ENCODE data around the gene SCNN1B.

Gene SCNN1B

DNA sequence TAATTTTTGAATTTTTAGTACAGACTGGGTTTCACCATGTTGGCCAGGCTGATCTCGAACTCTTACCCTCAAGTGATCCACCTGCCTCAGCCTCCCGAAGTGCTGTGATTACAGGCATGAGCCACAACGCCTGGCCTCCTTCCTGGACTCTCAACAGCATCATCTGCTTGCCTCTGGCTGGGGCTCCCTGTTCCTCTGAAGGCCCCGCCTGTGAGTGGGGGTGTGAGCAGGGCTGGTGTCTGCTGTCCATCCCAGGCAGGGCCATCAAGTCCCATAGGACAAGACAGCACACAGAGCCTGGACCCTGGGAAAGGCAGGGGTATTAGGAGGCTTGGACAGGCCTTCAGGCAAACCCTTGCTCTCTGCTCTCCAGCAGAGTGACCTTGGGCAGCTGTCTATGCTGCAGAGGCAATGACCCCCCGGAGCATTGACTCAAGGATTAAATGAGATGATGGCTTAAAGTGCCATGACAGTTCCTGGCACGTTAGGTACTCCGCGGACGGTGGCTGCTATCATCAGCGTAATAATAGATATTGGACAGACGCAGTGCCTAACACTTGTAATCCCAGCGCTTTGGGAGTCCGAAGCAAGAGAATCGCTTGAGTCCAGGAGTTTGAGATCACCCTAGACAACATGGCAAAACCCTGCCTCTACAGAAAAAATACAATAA, 19.2 kb downstream of the SCNN1B start:
- DNase-seq (ENCODE audit: low spot score): no peak

DNA sequence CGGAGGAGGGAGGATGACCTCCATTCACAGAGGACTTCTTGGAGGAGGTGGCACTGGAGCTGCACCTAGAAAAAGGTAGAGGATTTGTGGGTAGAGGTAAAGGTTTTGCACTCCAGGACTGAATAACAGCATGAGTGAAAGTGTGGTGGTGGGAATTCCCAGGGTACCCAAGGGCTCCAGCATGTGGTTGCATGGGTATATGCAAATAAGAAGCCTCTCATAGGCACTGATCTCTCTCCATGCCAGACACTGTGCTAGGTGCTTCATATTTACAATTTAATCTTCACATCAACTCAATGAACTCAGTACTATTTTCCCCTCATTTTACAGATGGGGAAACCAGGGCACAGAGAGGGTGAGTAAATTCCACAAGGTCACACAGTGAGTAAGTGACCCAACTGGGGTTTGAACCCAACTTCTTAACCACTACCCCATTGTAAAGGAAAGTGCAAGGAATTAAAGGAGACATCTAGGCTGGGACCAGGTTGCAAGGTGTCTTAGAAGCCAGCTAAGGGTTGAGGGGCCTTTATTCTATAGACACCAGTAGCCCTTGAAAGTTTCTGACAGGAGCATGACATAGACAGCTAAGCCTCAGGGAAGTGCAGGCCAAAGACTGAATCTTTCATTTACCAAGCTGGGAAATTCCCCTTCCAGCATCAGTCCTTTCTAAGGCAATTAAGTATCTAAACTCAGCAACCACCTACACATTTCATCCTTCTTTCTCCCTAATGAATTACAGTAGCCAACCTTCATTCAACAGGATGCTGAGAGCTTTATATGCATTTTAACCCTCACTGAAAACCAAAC, 21.3 kb downstream of the SCNN1B start:
- DNase-seq (ENCODE audit: low spot score): no peak

DNA sequence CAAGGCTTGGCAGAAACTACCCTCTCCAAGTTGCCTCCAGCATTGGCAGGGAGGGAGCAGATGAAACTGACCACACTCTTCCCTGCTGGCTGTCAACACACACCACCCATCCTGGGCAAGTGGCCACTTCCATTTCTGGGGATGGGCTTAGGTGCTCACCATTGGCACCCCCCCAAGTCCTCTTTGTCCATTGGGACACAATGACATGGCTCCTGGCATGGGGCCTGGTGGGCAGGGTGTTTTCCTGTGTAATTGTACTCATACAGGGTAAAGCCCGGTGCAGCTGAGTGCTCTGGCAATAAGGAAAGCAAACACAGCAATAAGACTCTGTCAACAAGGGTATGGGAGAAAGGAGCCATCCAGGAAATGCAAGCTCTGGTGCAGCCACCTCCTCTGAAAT, 22.6 kb downstream of the SCNN1B start:
- DNase-seq (ENCODE audit: low spot score): peak; percentile 41

DNA sequence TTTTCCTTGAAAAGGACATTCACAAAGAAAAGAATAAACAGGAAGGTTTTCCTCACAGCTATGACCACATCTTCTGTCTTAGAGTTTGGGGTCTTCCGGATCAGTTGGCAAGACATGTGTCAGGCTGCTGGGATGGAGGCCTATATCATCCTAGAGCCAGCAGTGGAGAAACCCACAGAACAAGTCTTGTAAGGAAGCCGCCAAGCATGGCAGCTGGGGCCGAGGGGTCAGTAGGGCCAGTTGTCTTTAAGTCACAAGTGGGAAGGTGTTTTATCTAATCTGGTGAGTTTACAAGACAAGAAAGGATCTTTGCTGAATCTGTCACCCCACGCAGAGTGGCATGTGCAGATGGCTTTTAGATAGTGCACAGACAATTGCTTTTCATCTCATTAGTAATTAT, 25.7 kb downstream of the SCNN1B start:
- no peak for DNase-seq (ENCODE audit: low spot score)

DNA sequence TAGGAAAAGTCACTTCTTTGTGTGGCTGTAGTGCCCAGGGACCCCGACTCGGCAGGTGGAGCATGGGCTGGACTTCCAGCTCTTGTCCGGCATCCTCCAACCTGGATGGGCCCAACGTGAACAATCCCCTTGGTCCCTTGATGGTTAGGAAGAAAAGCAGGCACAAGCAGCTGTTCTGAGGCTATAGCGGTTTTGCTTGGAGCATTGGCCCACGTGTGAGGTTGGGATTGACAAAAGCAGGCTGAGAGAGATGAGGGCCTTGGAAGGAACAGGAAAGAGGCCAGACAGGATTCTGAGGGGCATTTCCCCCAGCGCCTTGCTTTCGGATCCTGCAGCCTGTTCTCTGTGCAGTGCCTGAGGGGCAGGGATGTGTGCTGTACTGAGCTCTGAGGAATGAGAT, 28.1 kb downstream of the SCNN1B start:
- DNase-seq (ENCODE audit: low spot score): no peak

DNA sequence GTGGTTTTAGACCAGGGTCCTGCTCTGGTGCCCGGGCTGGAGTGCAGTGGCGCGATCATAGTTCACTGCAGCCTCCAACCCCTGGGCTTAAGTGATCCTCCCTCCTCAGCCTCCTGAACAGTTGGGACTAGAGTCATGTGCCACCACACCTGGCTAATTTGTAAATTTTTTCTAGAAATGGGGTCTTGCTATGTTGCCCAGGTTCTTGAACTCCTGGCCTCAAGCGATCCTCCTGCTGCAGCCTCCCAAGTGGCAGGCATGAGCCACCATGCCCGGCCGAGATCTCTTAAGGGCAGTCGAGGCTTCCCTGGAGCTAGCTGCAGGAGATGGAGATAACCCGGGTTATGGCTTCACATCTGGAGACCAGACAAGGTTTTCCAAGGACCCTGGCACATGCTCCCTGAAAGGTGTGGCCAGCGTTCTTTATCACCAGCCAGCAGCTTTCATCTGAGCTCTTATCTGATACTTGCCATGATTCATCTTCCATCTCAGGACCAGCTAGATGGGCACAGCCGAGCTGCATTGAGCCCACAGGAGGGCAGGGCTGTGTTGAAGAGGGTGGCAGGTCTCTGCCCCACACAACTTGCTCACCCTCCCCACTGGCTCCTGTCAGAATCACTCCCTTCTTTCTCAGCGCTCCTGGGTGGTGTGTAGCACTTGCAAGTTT, 28.6 kb downstream of the SCNN1B start:
- DNase-seq (ENCODE audit: low spot score): no peak

DNA sequence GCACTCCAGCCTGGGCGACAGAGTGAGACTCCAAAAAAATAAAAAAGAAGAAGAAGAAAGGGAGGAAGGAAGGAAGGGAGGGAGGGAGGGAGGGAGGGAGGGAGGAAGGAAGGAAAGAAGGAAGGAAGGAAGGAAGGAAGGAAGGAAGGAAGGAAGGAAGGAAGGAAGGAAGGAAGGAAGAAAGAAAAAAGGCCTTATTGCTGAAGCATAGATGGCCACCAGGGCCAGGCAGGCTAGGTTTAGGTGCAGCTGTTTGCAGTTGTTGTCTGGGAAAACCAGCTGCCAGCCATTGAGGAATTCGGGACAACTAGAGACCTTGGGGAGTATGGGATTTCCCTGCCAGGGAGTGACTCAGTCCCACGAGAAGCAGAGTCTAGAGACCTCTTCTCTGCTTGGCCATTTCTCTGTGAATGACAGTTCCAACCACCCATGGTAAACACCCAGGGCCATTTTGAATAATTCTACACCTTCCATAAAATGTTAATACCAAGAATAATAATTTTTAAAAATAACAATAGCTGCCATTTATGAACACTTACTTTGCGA, 31.0 kb downstream of the SCNN1B start:
- DNase-seq (ENCODE audit: low spot score): no peak

DNA sequence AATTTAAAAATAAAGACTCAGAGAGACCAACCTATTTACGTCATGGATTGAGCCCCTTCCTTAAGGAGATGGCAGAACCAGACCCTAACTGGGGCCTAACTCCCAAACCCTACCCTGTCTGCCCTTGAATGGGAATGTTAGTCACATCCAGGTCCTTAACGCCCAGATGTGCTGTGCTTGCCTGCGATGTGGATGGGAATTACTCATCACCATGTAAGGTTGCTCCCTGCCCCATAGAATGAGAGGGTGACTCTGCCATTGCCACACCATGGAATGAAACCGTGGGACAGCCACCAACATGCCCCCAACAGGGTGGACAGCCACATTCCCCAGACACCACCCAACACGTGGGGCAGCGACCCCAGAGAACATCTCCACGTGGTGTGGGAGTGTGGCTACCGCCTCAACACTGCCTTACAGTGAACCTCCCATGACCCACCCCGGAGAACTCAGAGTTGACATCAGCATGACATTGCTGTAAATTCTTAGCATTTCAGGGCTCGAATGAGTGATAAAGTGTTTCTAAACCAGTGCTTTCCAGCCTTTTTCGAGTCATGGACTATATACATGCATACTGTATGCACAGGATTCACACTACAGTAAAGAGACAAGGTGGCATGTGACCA, 31.8 kb downstream of the SCNN1B start:
- DNase-seq (ENCODE audit: low spot score): no peak

DNA sequence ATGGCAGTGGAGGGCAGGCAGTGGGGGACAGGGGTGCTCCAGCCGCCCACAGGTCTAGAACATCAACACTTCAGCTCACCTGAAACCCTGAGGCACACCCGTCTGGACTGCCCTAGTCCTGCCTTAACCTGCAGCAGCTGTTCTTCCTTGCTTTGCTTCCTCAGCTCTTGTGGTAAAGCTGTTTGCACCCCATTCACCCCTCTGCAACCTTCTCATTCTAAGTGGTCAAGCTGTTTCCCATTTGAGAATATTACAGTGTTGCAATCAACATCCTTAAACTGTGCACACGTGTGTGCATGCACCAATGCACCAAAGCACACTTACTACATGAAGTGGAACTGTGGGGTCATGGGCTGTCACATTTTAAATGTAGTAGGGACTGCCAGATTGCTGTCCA, 32.4 kb downstream of the SCNN1B start:
- DNase-seq (ENCODE audit: low spot score): no peak

DNA sequence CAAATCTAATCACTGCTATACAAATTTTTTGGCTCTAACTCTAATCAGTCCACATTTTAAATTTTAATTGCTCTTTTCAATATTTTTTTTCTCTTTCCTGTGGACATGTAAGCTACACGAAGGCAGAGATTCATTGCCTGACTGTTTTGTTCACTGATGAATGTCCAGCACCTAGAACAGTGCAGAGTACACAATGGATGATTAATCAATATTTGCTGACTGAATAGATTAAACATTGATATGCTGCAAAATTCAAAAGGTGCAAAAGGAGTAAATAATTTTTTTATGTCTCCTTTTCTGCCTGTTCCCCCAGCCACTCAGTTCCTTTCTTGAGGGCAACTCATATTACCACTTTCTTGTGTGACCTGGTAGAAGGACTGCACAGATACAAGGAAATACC, 32.8 kb downstream of the SCNN1B start:
- no peak for DNase-seq (ENCODE audit: low spot score)

DNA sequence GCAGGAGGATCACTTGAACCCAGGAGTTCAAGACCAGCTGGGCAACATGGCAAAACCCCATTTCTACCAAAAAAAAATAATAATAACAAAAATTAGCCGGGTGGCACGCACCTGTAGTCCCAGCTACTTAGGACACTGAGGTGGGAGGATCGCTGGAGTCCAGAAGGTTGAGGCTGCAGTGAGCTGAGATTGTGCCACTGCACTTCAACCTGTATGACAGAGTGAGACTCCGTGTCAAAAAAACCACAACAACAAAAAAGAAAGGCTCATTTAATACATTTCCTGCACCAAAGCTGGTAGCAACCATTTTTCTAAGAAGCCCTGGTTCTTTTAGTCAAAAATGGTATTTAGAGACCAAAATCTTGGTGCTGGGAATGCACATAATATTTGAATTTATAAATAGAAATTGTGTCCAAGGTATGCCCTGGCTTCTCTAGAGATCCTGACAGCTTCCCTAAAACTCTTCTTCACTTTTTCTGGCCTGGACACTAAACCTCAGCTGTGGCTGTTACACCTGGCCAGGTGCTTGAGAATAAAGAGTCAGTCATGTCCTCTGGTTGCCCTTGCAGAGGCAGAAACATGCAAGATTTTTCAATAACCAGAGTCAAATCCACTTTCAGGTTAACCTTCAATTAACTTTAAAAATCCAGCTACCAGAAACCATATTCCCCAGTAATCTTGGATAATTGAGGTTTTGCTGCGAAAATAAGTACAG, 35.9 kb downstream of the SCNN1B start:
- no peak for DNase-seq (ENCODE audit: low spot score)

DNA sequence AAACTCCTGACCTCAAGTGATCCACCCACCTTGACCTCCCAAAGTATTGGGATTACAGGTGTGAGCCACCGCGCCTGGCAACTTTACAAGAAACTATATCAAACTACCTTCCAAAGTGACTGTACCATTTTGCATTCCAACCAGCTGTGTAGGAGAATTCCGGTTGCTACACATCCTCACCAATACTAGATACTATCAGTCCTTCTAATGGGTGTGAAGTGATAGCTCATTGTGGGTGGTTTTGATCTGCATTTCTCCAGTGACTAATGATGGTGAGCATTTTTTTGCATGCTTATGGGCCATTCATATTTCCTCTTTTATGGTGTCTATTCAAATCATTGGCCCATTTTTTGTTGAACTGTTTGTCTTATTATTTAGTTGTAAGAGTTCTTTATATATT, 37.7 kb downstream of the SCNN1B start:
- DNase-seq (ENCODE audit: low spot score): no peak

DNA sequence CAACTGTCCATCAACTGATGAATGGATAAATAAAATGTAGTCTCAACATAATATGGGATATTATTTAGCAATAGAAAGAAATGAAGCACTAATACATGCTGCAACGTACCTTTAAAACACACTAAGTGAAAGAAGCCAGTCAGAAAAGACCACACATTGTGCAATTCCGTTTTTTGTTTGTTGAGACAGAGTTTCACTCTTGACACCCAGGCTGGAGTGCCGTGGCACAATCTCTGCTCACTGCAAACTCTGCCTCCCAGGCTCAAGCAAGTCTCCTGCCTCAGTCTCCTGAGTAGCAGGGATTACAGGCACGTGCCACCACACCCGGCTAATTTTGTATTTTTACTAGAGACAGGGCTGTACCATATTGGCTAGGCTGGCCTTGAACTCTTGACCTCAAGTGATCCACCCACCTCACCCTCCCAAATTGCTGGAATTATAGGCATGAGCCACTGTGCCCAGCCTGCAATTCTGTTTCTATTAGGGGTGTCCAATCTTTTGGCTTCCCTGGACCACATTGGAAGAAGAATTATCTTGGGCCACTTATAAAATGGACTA, 40.1 kb downstream of the SCNN1B start:
- no peak for DNase-seq (ENCODE audit: low spot score)

DNA sequence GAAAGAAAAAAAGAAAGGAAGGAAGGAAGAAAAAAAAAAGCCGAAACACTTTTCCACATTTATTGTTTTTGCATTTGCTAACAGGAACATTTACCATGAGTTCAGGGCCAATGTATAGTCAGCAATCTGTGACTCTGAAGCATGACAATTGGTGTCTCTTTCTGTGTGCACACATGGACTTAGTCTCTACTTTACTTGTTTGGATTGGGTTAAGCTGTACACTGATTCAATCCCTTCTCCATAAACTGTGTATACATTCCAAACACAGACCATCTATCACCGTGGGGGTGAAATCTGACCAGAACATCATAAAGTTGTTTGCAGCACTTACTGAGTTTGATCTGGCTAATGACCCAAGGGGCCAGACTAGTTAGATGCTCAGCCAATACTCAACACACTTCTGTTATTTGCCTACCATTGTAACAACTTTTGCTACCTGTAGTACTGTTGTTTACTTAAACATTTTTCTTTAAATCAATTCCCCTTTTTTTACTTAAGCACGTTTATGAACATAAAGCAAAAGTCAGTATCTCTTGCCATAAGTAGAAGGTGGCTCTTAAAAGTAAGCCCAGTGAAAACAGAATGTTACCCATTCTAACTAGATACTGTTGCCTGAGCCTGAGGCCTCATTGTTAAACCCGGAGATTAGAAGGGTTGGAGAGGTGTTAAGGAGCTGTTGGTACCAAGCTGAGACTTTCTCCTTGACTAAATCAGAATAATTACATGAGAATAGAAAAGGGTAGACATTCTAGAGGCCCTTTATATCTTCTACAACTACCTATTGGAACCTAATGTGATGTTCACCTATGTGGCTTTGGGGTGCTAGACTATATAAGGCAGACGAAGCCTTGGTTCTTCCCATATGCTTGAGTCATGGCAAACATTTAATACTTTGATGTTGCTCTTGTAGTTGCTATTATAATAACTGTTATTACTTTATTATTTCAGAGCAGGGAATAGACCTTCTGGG, 41.8 kb downstream of the SCNN1B start:
- no peak for DNase-seq (ENCODE audit: low spot score)

DNA sequence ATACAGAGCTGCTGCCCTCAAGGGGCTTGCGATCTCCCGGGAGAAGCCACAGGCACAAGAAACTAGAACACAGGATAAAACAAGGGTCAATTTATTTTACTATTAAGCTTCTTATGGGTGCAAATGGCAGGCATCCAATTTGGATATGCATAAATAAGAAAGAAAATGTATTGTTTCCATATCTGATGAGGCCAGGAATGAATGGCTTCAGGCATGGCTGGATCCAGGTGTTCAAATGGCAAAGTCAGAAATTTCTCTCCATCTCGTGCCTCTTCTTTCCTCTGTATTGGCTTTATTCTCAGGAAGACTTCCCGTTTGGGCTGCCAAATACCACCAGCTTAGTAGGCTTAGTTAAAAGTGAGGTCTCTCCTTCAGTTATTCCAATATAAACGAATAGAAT, 43.1 kb downstream of the SCNN1B start:
- no peak for DNase-seq (ENCODE audit: low spot score)

DNA sequence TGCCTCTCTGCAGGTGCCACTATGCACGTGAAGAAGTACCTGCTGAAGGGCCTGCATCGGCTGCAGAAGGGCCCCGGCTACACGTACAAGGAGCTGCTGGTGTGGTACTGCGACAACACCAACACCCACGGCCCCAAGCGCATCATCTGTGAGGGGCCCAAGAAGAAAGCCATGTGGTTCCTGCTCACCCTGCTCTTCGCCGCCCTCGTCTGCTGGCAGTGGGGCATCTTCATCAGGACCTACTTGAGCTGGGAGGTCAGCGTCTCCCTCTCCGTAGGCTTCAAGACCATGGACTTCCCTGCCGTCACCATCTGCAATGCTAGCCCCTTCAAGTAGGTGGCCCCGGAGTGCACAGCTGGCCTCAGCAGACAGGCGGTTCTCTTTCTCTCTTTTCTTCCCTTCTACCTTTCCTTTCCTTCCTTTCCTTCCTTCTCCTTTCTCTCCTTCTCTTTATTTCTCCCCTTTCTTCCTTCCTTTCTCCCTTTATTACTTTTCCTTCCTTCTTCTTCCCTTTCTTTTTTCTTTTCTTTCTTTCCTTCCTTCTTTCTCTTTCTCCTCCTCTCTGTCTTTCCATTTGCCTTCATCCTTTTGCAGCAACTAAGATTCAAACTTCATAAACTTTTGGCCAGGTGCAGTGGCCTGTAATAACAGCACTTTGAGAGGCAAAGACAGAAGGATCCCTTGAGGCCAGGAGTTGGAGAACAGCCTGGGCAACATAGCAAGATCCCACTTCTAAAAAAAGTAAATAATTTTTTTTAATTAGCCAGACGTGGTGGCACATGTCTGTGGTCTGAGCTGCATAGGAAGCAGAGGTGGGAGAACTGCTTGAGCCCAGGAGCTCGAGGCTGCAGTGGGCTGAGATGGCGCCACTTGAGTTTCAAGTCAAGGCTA, 46.7 kb downstream of the SCNN1B start:
- peak; percentile 22 for DNase-seq (ENCODE audit: low spot score)

DNA sequence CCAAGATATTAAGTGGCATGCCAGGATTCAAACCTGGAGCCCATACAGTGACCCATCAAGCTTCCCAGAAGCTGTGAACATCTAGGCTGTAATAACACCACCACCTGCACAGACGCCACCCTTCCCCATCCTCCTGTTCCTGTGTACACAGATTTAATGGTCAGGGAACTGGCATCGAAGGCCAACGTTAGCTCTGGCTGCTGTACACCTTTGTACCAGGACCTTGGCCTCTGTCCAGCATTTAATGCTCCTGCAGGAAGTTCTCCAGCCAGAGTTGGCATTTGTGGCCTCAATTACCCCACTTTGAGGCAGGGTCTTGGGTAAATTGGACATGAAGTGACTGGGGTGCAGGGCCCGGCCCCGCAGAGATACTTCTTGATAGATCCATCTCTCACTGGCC, 49.3 kb downstream of the SCNN1B start:
- no peak for DNase-seq (ENCODE audit: low spot score)

DNA sequence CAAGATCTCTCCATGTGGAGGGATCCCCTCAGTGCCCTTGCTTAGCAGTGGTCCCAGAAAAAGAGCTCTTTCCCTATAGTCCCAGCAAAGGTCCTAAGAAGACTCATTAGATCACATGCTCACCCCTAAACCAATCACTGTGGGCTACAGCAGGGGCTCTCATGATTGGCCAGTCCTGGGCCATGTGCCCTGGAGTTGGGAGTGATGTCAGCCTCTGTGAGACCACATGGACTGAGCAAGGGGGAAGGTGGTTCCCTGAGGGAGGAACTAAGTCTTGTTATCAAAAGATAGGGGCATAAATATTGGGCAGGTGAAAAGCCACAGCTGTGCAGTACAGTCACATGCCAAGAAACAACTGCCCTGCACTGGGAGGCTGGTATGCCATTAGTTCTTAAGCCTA, 51.3 kb downstream of the SCNN1B start:
- no peak for DNase-seq (ENCODE audit: low spot score)

DNA sequence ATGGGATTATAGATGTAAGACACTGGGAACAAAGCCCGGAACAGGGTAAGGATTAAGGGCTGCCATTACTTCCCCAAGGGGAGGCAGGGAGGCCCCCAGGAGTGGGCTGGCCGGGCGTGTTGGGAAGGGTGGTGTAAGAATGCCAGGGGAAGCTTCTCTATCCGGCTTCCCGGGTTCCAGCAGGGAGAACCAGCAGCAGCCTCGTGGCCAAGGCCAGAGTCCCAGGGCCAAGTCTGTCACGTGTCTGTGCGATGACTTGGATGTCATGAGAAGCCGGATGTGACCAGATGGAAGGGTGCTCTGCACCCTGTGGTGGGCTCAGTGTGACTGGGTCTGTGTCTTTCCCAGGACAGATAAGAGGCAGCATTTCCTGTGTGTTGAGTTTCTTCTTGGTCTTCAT, 52.1 kb downstream of the SCNN1B start:
- no peak for DNase-seq (ENCODE audit: low spot score)

Measured in HuH-7 (cell line).